HEK293 (cell line): ENCODE measurements around the gene SPRED2.

ENCODE experiments used
- CTCF ChIA-PET: fragments of 350-600 bp; formaldehyde crosslinking; extraction: SDS; loops from one replicate; lab custom pipeline; 2021; ENCODE audit warnings: antibody characterized with exemption; lab: Yijun Ruan, JAX
- POLR2A ChIA-PET: fragments of 300-600 bp; formaldehyde crosslinking; extraction: SDS; loops from one replicate; lab custom pipeline; 2020; ENCODE audit warnings: antibody characterized with exemption, inconsistent platforms; lab: Yijun Ruan, JAX
- H3K27ac ChIP-seq: fragments of 200-500 bp; sonication (Bioruptor generic); 2 replicates; pipeline ENCODE4 v1.5.1; 2014; ENCODE audit warnings: low read depth, low read length, control low read depth, inconsistent platforms; ENCODE audit errors: extremely low read depth
- H3K36me3 ChIP-seq, 2 experiments: fragments of 200-500 bp in 1 of 2; sonication (Bioruptor generic) in 1 of 2; 1 replicate in 1 of 2; 2 replicates in 1 of 2; pipeline ENCODE4 v1.5.1; 2014 to 2017; ENCODE audit warnings: inconsistent platforms in 2 of 2, low read length in 2 of 2; ENCODE audit not compliant: control insufficient read depth in 2 of 2, insufficient read depth in 1 of 2
- H3K4me1 ChIP-seq: fragments of 200-500 bp; sonication (Bioruptor generic); 2 replicates; pipeline ENCODE4 v1.5.1; 2014; ENCODE audit warnings: mild to moderate bottlenecking, low read length, inconsistent platforms; ENCODE audit not compliant: control insufficient read depth, insufficient read depth
- H3K4me3 ChIP-seq: 2 replicates; pipeline ENCODE4 v1.5.1; 2011; ENCODE audit warnings: low read depth, mild to moderate bottlenecking, control low read depth, low read length, moderate library complexity
- H3K9me3 ChIP-seq: fragments of 200-500 bp; sonication (Bioruptor generic); 2 replicates; pipeline ENCODE4 v1.5.1; 2014; ENCODE audit warnings: low read depth, low read length, inconsistent platforms; ENCODE audit not compliant: control insufficient read depth, insufficient read depth
- KLF16 ChIP-seq: fragments of 450-650 bp; formaldehyde crosslinking; IDR thresholded peaks from 2 replicates; pipeline ENCODE4 v1.5.1; 2017; ENCODE audit warnings: missing biosample characterization, missing genetic modification characterization
- SCRT1 ChIP-seq: fragments of 450-650 bp; formaldehyde crosslinking; IDR thresholded peaks from 2 replicates; pipeline ENCODE4 v1.5.1; 2016; ENCODE audit warnings: missing biosample characterization, missing genetic modification characterization, borderline replicate concordance
- WT1 ChIP-seq: fragments of 450-650 bp; formaldehyde crosslinking; IDR thresholded peaks from 2 replicates; pipeline ENCODE4 v1.5.1; 2016; ENCODE audit warnings: missing biosample characterization, missing genetic modification characterization
- ZFP69B ChIP-seq: fragments of 450-650 bp; formaldehyde crosslinking; IDR thresholded peaks from 2 replicates; pipeline ENCODE4 v1.5.1; 2016; ENCODE audit warnings: missing biosample characterization, missing genetic modification characterization
- ZNF174 ChIP-seq: fragments of 450-650 bp; formaldehyde crosslinking; IDR thresholded peaks from 2 replicates; pipeline ENCODE4 v1.5.0; 2017; ENCODE audit warnings: missing biosample characterization, mild to moderate bottlenecking, missing genetic modification characterization
- ZNF184 ChIP-seq: fragments of 450-650 bp; IDR thresholded peaks from 2 replicates; pipeline ENCODE4 v1.5.1; 2018; ENCODE audit warnings: missing biosample characterization, mild to moderate bottlenecking, missing genetic modification characterization
- ZNF350 ChIP-seq: fragments of 450-650 bp; formaldehyde crosslinking; IDR thresholded peaks from 2 replicates; pipeline ENCODE4 v1.5.0; 2017; ENCODE audit warnings: missing biosample characterization, mild to moderate bottlenecking, missing genetic modification characterization
- ZNF366 ChIP-seq: fragments of 450-650 bp; formaldehyde crosslinking; conservative IDR thresholded peaks from 2 replicates; pipeline ENCODE4 v1.5.1; 2016; ENCODE audit warnings: missing biosample characterization, missing genetic modification characterization
- ZNF501 ChIP-seq: fragments of 450-650 bp; formaldehyde crosslinking; IDR thresholded peaks from 2 replicates; pipeline ENCODE4 v1.5.1; 2016; ENCODE audit warnings: missing biosample characterization, missing genetic modification characterization
- ZNF571 ChIP-seq: fragments of 450-650 bp; formaldehyde crosslinking; IDR thresholded peaks from 2 replicates; pipeline ENCODE4 v1.5.0; 2017; ENCODE audit warnings: missing biosample characterization, missing genetic modification characterization
- ZNF660 ChIP-seq: fragments of 450-650 bp; IDR thresholded peaks from 2 replicates; pipeline ENCODE4 v1.5.1; 2018; ENCODE audit warnings: missing biosample characterization, mild to moderate bottlenecking, missing genetic modification characterization
- ZNF664 ChIP-seq: fragments of 450-650 bp; formaldehyde crosslinking; IDR thresholded peaks from 2 replicates; pipeline ENCODE4 v1.5.1; 2016; ENCODE audit warnings: missing biosample characterization, missing genetic modification characterization
- ZNF692 ChIP-seq: fragments of 450-650 bp; formaldehyde crosslinking; IDR thresholded peaks from 2 replicates; pipeline ENCODE4 v1.5.1; 2016; ENCODE audit warnings: missing biosample characterization, missing genetic modification characterization
- ZNF701 ChIP-seq: fragments of 450-650 bp; formaldehyde crosslinking; IDR thresholded peaks from 2 replicates; pipeline ENCODE4 v1.5.1; 2016; ENCODE audit warnings: missing biosample characterization, missing genetic modification characterization
- ZNF76 ChIP-seq: fragments of 450-650 bp; formaldehyde crosslinking; IDR thresholded peaks from 2 replicates; pipeline ENCODE4; 2016; ENCODE audit warnings: low read depth, missing biosample characterization, missing genetic modification characterization, borderline replicate concordance
- ZNF776 ChIP-seq: fragments of 450-650 bp; formaldehyde crosslinking; IDR thresholded peaks from 2 replicates; pipeline ENCODE4 v1.5.0; 2017; ENCODE audit warnings: missing biosample characterization, missing genetic modification characterization, borderline replicate concordance
- TF ChIP-seq, protein P1 (sequence below): fragments of 450-650 bp; formaldehyde crosslinking; IDR thresholded peaks from 2 replicates; pipeline ENCODE4 v1.5.1; 2016; ENCODE audit warnings: missing biosample characterization, missing genetic modification characterization
- TF ChIP-seq, protein P2 (sequence below): fragments of 450-650 bp; IDR thresholded peaks from 2 replicates; pipeline ENCODE4 v1.5.1; 2018; ENCODE audit warnings: missing biosample characterization, missing genetic modification characterization

SPRED2 gene

GRCh38 chr2:65450810-65451209, 18.4 kb upstream of the SPRED2 start (continued):
- TF ChIP-seq ZNF692 (no peak), ZNF701 (tag by site-specific recombination) (no peak), SCRT1 (tag by site-specific recombination) (no peak), ZNF664 (tag by site-specific recombination) (no peak), ZNF350 (no peak)

- ChIA-PET CTCF (interaction anchor here (0.6 kb wide), 1 partner anchor 11 kb away, joined by 3 read pairs; no protein-coding TSS in a partner anchor), POLR2A (no interaction called here)
- Histone ChIP-seq H3K9me3 (no peaks in the 10 kb centered on the region), H3K4me1 (no peaks in the 10 kb centered on the region), H3K27ac (no peak overlapping the region), H3K4me3 (no peak overlapping the region), H3K36me3 (no peaks in the 10 kb centered on the region)
- TF ChIP-seq, protein P1, sequence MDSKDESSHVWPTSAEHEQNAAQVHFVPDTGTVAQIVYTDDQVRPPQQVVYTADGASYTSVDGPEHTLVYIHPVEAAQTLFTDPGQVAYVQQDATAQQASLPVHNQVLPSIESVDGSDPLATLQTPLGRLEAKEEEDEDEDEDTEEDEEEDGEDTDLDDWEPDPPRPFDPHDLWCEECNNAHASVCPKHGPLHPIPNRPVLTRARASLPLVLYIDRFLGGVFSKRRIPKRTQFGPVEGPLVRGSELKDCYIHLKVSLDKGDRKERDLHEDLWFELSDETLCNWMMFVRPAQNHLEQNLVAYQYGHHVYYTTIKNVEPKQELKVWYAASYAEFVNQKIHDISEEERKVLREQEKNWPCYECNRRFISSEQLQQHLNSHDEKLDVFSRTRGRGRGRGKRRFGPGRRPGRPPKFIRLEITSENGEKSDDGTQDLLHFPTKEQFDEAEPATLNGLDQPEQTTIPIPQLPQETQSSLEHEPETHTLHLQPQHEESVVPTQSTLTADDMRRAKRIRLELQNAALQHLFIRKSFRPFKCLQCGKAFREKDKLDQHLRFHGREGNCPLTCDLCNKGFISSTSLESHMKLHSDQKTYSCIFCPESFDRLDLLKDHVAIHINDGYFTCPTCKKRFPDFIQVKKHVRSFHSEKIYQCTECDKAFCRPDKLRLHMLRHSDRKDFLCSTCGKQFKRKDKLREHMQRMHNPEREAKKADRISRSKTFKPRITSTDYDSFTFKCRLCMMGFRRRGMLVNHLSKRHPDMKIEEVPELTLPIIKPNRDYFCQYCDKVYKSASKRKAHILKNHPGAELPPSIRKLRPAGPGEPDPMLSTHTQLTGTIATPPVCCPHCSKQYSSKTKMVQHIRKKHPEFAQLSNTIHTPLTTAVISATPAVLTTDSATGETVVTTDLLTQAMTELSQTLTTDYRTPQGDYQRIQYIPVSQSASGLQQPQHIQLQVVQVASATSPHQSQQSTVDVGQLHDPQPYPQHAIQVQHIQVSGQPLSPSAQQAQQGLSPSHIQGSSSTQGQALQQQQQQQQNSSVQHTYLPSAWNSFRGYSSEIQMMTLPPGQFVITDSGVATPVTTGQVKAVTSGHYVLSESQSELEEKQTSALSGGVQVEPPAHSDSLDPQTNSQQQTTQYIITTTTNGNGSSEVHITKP (tag by site-specific recombination), result no peak
These were observed 18.0 kb upstream of the SPRED2 start for GRCh38 chr2:65450393-65450792.

DNA sequence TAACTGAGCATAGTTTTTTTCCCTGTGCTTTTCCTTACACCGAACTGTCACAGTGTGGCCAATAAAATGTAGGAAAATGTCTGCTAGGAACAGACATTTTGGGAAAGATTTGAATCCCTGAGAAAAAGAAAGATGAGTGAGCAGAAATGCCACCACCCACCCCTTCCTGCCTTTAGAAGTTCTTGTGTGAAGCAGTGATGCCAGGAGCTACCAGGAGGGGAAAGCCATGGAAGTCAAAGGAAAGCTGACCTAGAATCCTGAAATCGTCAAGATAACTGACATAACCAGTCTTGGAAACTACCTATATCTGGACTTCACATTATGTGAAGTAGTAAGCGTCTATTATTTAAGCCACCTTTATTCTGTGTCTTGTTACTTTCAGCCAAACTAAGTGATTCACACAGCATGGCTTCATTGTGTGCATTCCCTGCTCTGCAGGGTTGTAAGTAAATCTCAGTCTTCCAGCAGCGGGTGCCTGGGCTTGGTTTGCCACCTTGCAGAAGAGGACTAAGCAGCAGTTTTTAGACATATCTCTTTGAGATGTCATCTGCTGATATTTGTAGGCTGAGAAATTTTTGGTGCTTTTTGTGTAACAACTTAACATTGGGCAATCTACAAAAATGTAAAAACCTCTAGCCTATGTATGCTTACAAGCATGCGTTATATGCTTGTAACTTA, 11.2 kb upstream of the SPRED2 start:
- Histone ChIP-seq H3K36me3 (no peaks in the 10 kb centered on the region), H3K27ac (no peak overlapping the region), H3K9me3 (no peaks in the 10 kb centered on the region), H3K4me1 (no peaks in the 10 kb centered on the region), H3K4me3 (no peak overlapping the region)
- ChIA-PET POLR2A (no interaction called here), CTCF (interaction anchor here (0.6 kb wide), 1 partner anchor 1296 kb away, joined by 3 read pairs; no protein-coding TSS in a partner anchor)
- TF ChIP-seq ZNF571 (tag by site-specific recombination) (no peak), ZNF184 (no peak), ZNF776 (tag by site-specific recombination) (no peak), ZNF366 (tag by site-specific recombination) (no peak), ZFP69B (tag by site-specific recombination) (no peak), ZNF174 (tag by site-specific recombination) (no peak), ZNF76 (tag by site-specific recombination) (no peak), WT1 (no peak), KLF16 (tag by site-specific recombination) (no peak), ZNF501 (tag by site-specific recombination) (no peak), ZNF660 (tag by site-specific recombination) (no peak)
- TF ChIP-seq, protein P2, sequence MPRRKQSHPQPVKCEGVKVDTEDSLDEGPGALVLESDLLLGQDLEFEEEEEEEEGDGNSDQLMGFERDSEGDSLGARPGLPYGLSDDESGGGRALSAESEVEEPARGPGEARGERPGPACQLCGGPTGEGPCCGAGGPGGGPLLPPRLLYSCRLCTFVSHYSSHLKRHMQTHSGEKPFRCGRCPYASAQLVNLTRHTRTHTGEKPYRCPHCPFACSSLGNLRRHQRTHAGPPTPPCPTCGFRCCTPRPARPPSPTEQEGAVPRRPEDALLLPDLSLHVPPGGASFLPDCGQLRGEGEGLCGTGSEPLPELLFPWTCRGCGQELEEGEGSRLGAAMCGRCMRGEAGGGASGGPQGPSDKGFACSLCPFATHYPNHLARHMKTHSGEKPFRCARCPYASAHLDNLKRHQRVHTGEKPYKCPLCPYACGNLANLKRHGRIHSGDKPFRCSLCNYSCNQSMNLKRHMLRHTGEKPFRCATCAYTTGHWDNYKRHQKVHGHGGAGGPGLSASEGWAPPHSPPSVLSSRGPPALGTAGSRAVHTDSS (tag by site-specific recombination), result no peak
